B cell (primary cell): Measurements from ENCODE around the gene DDIT4.

Experiments used
- EZH2 ChIP-seq: IDR thresholded peaks from 2 replicates; pipeline ENCODE4 v1.6.1; 2012; ENCODE audit warnings: borderline replicate concordance, low read depth, mild to moderate bottlenecking, moderate library complexity, low read length; ENCODE audit not compliant: insufficient read depth, poor library complexity, severe bottlenecking
- TF ChIP-seq, protein P1 (sequence below): fragments of 200-600 bp; IDR thresholded peaks from one replicate; pipeline ENCODE4 v1.8.0; 2022; ENCODE audit warnings: antibody characterized with exemption, mild to moderate bottlenecking

DNA sequence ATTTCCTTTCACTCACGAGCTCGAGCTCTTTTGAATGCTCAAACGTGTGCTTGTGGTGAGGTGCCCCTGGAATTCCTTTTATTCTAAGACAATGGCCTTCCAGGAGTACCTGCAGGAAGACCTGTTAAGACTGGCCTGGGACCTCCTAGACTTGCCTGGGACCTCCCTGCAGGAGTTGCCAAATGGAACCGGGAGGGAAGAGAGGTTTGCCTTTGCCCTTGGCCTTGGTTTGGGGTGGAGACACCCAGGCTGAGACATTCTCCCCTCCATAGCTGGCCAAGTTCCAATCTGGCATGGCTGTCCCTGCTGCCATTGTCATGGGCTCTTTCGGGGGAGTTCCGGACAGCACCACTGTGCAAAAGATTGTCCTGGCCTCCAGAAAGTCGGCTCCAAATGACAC lies 41.3 kb downstream of the DDIT4 start:
- TF ChIP-seq, protein P1, sequence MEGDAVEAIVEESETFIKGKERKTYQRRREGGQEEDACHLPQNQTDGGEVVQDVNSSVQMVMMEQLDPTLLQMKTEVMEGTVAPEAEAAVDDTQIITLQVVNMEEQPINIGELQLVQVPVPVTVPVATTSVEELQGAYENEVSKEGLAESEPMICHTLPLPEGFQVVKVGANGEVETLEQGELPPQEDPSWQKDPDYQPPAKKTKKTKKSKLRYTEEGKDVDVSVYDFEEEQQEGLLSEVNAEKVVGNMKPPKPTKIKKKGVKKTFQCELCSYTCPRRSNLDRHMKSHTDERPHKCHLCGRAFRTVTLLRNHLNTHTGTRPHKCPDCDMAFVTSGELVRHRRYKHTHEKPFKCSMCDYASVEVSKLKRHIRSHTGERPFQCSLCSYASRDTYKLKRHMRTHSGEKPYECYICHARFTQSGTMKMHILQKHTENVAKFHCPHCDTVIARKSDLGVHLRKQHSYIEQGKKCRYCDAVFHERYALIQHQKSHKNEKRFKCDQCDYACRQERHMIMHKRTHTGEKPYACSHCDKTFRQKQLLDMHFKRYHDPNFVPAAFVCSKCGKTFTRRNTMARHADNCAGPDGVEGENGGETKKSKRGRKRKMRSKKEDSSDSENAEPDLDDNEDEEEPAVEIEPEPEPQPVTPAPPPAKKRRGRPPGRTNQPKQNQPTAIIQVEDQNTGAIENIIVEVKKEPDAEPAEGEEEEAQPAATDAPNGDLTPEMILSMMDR, result no peak
- no peak for TF ChIP-seq EZH2
